ENCODE results near the gene RHOG. TPM values are rescaled to one million over a fixed set of nuclear protein-coding genes. Genes with fewer than 3 reads are reported as not detected.

RHOG gene
- 174 and 177 TPM in 2 replicates for total RNA-seq

DNA sequence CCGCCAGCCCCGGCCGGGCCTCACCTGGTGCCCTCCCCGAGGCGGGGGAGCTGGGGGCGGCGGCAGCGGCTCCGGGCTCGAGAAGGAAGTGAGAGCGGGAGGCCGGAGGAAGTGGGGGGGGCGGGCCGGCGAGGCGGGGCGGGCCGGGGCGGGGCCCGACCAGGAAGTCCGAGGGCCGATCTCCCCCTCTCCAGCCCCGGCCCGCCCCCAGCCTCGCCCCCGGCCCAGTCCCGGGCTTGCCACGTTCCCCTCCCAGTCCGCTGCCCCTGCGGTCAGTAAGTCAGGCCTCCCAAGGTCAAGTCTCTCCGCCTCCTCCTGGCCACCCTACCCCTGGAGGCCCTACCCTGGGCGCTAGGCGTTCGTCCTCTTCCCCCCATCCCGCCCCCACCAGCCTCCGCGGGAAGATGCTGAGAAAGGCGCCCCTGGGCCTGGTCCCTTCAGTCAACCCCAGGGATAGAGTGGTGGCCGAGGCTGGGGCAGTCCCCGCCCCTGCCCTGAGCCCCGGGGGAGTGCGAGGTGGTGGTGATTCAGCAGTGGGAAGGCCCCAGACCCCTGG lies at the start of gene RHOG:
Gene RHOG, minus strand, starts transcription at position 90 of the 556 bp plus-strand sequence. CDS start 12,821 bp downstream, outside the sequence.
- no peak for DNase-seq (ENCODE audit: low spot score)
- H3K27me3 Mint-ChIP-seq (ENCODE audit: low read depth): no peaks in the 10 kb centered on the region
- H3K4me1 Mint-ChIP-seq (ENCODE audit: low read depth): peaks cover 55% of the 10 kb centered on the region
- no peaks in the 10 kb centered on the region for H3K9me3 Mint-ChIP-seq
- intact Hi-C loops (cut with micrococcal nuclease): loop anchor here (1.0 to 2.0 kb wide), 4 partner anchors 13 to 253 kb away; partner anchors contain the start of genes NUP98 and RRM1
- H3K27ac Mint-ChIP-seq: peak within 1 kb of the TSS; percentile 88
- H3K4me3 Mint-ChIP-seq (ENCODE audit: low read depth): peak within 1 kb of the TSS; percentile 98
- peaks cover 35% of the 10 kb centered on the region for H3K36me3 Mint-ChIP-seq (ENCODE audit: low read depth)

DNA sequence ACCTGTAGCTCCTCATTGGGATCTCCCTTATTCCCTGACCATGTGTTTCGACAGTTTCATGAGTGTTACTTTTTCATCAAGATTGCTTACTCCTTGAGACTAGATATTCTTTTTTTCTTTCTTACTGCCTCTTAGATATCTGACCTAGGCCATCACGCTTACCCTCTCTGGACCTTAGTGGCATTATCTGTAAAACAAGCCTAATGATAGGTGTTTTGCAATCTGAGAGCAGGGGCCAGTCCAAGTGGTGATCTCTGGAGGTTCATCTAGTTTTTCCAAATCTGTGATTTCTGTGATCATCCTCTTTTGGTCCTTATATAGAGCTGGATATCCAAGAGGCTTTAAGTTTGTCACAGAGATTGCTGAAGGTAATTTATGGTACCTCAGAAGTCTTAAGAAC lies 49.3 kb upstream of the RHOG start:
- Mint-ChIP-seq H3K27ac (no peak overlapping the region), H3K27me3 (ENCODE audit: low read depth) (no peaks in the 10 kb centered on the region), H3K4me3 (ENCODE audit: low read depth) (no peak overlapping the region), H3K36me3 (ENCODE audit: low read depth) (peaks cover 29% of the 10 kb centered on the region), H3K9me3 (no peaks in the 10 kb centered on the region), H3K4me1 (ENCODE audit: low read depth) (peaks cover 40% of the 10 kb centered on the region)
- intact Hi-C loops (cut with micrococcal nuclease): no loop called here
- no peak for DNase-seq (ENCODE audit: low spot score)

DNA sequence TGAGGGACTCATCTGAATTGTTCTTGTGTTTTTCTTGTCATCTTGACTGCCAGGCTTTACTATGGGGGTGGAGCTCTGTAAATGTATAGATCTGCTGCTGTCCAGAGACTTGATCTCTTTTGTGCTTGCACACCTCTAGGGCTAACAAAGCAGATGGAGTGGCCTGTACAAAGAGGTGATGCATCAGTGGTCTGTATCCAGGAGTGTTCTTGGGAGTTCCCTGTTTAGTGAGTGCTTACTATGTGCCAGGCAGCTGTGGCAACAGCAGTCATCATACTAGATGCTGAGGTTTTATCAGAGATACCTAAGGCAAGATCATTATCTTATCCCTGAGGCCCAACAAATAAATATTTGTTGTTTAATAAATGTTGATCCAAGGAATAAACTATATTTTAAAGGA lies 48.1 kb upstream of the RHOG start:
- H3K36me3 Mint-ChIP-seq (ENCODE audit: low read depth): peaks cover 28% of the 10 kb centered on the region
- intact Hi-C loops (cut with micrococcal nuclease): no loop called here
- no peak overlapping the region for H3K4me3 Mint-ChIP-seq (ENCODE audit: low read depth)
- no peak overlapping the region for H3K27ac Mint-ChIP-seq
- H3K27me3 Mint-ChIP-seq (ENCODE audit: low read depth): no peaks in the 10 kb centered on the region
- DNase-seq (ENCODE audit: low spot score): no peak
- H3K4me1 Mint-ChIP-seq (ENCODE audit: low read depth): peaks cover 39% of the 10 kb centered on the region
- H3K9me3 Mint-ChIP-seq: no peaks in the 10 kb centered on the region

DNA sequence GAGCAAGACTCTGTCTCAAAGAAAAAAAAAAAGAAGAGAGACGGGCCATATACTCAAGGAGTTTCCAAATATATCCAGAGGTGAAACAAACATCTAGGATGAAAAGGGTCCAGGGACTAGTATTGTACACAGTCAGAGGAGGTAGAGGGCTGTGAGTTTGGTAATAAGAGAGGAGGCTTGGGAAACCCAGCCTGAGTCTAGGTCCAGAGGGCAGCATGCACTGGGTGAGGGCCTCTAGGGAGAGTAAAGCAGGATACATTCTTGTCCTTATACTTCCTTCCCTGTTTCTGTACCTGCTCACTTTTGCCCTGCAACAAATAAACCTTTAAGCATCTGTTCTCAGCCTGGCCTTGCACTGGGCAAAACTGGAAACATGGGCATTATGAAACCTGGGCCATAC lies 46.2 kb upstream of the RHOG start:
- Mint-ChIP-seq H3K4me3 (ENCODE audit: low read depth) (no peak overlapping the region), H3K27ac (no peak overlapping the region), H3K4me1 (ENCODE audit: low read depth) (peaks cover 32% of the 10 kb centered on the region), H3K36me3 (ENCODE audit: low read depth) (peaks cover 13% of the 10 kb centered on the region), H3K9me3 (no peaks in the 10 kb centered on the region), H3K27me3 (ENCODE audit: low read depth) (no peaks in the 10 kb centered on the region)
- intact Hi-C loops (cut with micrococcal nuclease): no loop called here
- DNase-seq (ENCODE audit: low spot score): no peak

DNA sequence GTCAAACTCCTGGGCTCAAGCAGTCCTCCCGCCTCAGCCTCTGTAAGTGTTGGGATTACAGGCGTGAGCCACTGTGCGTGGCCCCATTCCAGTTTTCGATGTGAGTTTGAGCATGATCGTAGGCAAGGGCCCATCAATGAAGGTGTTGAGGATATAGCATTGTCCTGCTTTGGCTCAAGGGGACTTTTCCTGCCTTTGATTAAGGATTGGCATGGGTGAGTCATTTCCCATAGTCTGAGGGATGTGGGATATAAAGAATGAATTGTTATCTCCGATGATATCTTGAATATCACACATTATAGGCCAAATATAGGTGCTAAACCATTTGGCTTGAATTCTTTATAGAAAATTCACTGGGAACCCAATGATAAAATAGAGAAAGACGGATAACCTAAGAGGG lies 45.1 kb upstream of the RHOG start:
- no peak overlapping the region for H3K27ac Mint-ChIP-seq
- H3K4me1 Mint-ChIP-seq (ENCODE audit: low read depth): peaks cover 31% of the 10 kb centered on the region
- H3K36me3 Mint-ChIP-seq (ENCODE audit: low read depth): peaks cover 11% of the 10 kb centered on the region
- no peaks in the 10 kb centered on the region for H3K9me3 Mint-ChIP-seq
- no peaks in the 10 kb centered on the region for H3K27me3 Mint-ChIP-seq (ENCODE audit: low read depth)
- DNase-seq (ENCODE audit: low spot score): no peak
- intact Hi-C loops (cut with micrococcal nuclease): no loop called here
- H3K4me3 Mint-ChIP-seq (ENCODE audit: low read depth): no peak overlapping the region

DNA sequence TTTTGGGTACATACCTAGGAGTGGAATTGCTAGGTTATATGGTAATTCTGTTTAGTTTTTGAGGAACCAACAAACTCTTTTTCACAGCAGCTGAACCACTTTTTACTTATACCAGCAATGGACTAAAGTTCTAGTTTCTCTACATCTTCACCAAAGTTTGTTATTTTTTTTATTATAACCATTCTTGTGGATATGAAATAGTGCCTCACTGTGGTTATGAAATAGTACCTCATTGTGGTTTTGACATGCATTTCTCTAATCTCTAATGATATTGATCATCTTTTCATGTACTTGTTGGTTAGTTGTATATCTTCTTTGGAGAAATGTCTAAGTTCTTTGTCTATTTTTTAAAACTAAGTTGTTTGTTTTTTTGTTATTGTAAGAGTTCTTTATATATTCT lies 41.9 kb upstream of the RHOG start:
- H3K4me1 Mint-ChIP-seq (ENCODE audit: low read depth): peaks cover 44% of the 10 kb centered on the region
- no peak overlapping the region for H3K4me3 Mint-ChIP-seq (ENCODE audit: low read depth)
- no peaks in the 10 kb centered on the region for H3K27me3 Mint-ChIP-seq (ENCODE audit: low read depth)
- intact Hi-C loops (cut with micrococcal nuclease): no loop called here
- H3K9me3 Mint-ChIP-seq: no peaks in the 10 kb centered on the region
- H3K27ac Mint-ChIP-seq: no peak overlapping the region
- DNase-seq (ENCODE audit: low spot score): no peak
- H3K36me3 Mint-ChIP-seq (ENCODE audit: low read depth): peaks cover 12% of the 10 kb centered on the region

DNA sequence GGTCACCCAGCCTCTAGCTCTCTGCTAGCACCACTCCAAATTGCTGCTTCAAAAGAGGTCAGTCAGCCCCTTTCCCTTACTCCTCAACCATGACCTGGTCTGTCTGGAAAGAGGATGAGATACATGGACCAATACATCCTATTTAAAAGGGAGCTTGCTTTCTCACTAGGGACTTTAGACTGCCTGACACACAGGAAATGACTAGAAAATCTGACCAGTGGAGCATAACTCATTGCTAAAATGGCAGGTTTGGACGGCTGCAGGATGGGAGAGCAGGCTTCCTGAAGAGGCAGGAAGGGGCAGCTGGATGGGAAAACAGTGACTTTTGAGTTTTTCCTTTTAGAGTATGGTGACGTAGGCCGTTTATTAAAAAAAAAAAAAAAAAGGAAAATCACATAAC lies 40.0 kb upstream of the RHOG start:
- peak overlapping the region; percentile 80 for H3K27ac Mint-ChIP-seq
- peaks cover 53% of the 10 kb centered on the region for H3K4me1 Mint-ChIP-seq (ENCODE audit: low read depth)
- H3K9me3 Mint-ChIP-seq: no peaks in the 10 kb centered on the region
- H3K4me3 Mint-ChIP-seq (ENCODE audit: low read depth): peak overlapping the region; percentile 3
- intact Hi-C loops (cut with micrococcal nuclease): no loop called here
- peaks cover 8% of the 10 kb centered on the region for H3K36me3 Mint-ChIP-seq (ENCODE audit: low read depth)
- H3K27me3 Mint-ChIP-seq (ENCODE audit: low read depth): no peaks in the 10 kb centered on the region
- DNase-seq (ENCODE audit: low spot score): no peak

DNA sequence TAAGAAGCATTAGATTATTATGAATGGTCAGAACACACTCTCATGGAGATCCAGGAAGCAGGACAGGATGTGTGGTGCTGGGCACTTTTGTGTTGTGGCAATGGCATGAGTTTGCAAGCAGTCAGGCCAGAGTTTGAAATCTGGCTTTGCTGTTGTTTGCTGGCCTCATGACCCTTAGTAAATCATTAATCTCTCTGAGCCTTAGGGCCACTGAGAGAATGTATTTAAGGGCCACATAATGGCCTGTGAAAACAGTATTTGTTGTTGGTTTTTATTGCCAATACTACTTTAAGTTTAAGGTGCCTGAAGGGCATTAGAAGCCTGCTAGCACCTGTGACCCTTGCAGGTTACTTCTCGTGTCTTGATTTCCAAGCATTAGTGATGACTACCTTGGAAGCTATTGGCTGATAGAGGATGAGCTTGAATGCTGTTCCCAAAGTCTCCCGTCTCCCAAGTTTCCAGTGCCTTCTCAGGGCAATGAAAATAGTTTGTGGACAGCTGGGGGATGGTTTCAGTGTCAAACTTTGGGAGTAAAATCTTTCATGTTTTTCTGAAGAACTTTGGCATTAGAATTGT lies 39.3 kb upstream of the RHOG start:
- Mint-ChIP-seq H3K36me3 (ENCODE audit: low read depth) (peaks cover 8% of the 10 kb centered on the region), H3K27me3 (ENCODE audit: low read depth) (no peaks in the 10 kb centered on the region), H3K4me3 (ENCODE audit: low read depth) (no peak overlapping the region), H3K4me1 (ENCODE audit: low read depth) (peaks cover 55% of the 10 kb centered on the region), H3K9me3 (no peaks in the 10 kb centered on the region), H3K27ac (peak overlapping the region; percentile 80)
- no peak for DNase-seq (ENCODE audit: low spot score)
- intact Hi-C loops (cut with micrococcal nuclease): loop anchor here (1.0 kb wide), 1 partner anchor 19 kb away; no protein-coding TSS in a partner anchor

DNA sequence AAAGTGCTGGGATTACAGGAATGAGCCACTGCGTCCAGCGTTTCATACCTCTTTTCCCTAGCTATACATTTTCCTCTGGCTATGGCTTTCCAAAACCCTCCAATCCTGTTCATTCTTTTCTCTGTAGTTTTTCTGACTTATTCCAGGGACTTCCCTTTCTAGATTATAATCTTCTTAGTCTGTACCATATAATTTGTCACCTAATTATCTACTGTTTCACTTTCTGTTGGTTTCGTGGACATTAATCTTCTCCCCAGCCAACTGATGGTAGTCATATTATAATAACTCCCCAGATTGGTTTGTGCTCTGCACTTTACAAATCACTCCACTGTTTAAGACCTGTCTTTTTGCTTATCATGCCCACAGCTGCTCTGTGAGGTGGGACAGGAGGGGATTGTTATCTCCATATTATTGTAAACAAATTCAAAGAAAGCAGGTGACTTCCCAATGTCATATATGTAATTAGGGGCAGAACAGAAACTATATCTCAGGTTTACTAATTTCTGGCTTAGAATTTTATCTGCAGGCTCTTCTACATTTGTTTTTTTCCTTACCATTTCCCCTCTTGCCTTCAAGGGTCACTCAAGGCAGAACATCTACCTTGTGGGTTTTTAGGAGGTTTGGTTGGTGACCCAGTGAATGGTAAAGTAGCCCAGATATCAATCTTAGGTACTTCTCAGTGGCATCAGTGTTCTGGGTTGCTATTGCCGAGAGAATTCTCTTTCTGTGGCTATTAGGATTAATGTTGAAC lies 38.6 kb upstream of the RHOG start:
- intact Hi-C loops (cut with micrococcal nuclease): loop anchor here (1.0 kb wide), 1 partner anchor 18 kb away; no protein-coding TSS in a partner anchor
- Mint-ChIP-seq H3K36me3 (ENCODE audit: low read depth) (peaks cover 10% of the 10 kb centered on the region), H3K4me3 (ENCODE audit: low read depth) (peak overlapping the region; percentile 6), H3K4me1 (ENCODE audit: low read depth) (peaks cover 59% of the 10 kb centered on the region), H3K27ac (peak overlapping the region; percentile 74), H3K9me3 (no peaks in the 10 kb centered on the region), H3K27me3 (ENCODE audit: low read depth) (no peaks in the 10 kb centered on the region)
- DNase-seq (ENCODE audit: low spot score): no peak

DNA sequence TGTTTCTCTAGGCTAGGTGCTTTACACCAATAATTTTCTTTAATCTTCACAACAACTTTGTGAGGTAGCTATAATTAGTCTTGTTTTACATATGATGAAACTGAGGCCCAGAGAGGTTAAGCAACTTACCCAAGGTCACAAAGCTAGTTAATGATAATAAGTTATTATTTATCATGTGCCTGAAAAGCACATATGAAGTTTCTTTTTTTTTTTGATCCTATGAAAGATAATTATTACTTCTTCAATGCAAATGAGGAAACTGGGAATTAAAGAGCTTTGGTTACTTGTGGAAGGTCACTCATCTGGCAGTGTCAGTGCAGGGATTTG lies 37.5 kb upstream of the RHOG start:
- no peak for DNase-seq (ENCODE audit: low spot score)
- intact Hi-C loops (cut with micrococcal nuclease): no loop called here
- Mint-ChIP-seq H3K4me1 (ENCODE audit: low read depth) (peaks cover 55% of the 10 kb centered on the region), H3K36me3 (ENCODE audit: low read depth) (peaks cover 6% of the 10 kb centered on the region), H3K27ac (no peak overlapping the region), H3K9me3 (no peaks in the 10 kb centered on the region), H3K4me3 (ENCODE audit: low read depth) (no peak overlapping the region), H3K27me3 (ENCODE audit: low read depth) (no peaks in the 10 kb centered on the region)

DNA sequence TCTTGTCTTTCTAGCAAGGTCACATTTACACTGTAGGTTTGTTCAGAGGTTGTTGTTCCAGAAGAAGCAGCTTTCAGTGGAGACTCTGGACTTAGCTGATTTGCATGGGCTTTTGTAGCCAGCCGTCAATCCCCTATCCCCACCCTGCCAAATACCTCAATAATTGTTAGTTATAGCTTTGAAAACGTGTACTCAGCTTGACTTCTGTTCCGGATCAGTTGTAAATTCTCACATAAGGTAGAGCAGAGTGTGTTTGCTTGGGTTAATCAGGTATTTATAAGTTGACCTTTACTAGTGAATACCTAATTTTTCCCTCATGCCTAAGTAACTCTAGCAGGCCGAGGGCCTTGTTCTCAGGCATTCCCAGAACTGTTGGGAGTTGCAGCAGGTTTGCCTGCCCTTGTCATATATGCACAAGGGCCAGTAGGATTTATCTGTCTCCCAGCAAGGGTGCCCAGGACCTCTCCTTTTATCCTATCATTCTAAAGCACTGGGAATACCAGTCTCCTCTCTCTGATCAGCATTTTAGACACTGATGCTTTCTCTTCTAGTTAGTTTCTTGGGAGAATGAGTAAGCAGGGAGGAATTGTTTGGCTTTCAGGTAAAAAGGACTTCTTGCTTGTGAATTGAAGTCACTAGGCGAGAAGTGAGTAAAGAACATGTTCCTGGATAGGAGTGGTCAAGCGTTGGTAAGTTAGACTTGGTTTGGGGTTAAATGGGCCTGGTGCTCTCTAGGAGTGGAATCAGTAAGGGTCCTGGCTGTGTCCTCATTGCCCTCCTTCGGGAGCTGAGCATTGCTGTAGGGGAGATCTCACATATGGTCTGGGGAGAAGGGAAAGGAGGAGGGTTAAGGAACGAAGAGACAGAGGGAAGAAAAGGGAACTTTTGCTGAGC lies 36.9 kb upstream of the RHOG start:
- intact Hi-C loops (cut with micrococcal nuclease): no loop called here
- Mint-ChIP-seq H3K27ac (peak overlapping the region; percentile 47), H3K36me3 (ENCODE audit: low read depth) (peaks cover 9% of the 10 kb centered on the region), H3K4me1 (ENCODE audit: low read depth) (peaks cover 52% of the 10 kb centered on the region), H3K27me3 (ENCODE audit: low read depth) (no peaks in the 10 kb centered on the region), H3K9me3 (no peaks in the 10 kb centered on the region), H3K4me3 (ENCODE audit: low read depth) (no peak overlapping the region)
- DNase-seq (ENCODE audit: low spot score): no peak

DNA sequence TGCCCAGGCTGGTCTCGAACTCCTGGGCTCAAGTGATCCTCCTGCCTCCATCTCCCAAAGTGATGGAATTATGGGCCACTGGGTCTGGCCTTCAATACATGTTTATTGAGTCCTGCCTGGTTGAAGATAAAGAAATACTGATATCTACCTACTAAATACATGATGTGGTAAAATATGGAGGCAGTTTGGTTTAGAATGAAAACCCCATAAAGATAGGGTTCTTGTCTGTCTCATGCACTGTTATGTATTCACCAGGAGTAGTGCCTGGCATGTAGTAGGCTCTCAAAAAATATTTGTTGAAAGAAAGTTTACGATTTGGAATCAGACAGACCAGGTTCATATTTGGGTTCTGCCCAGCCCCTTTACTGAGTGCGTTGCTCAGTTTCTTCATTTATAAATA lies 35.9 kb upstream of the RHOG start:
- H3K4me1 Mint-ChIP-seq (ENCODE audit: low read depth): peaks cover 56% of the 10 kb centered on the region
- intact Hi-C loops (cut with micrococcal nuclease): no loop called here
- no peaks in the 10 kb centered on the region for H3K9me3 Mint-ChIP-seq
- no peaks in the 10 kb centered on the region for H3K27me3 Mint-ChIP-seq (ENCODE audit: low read depth)
- peaks cover 10% of the 10 kb centered on the region for H3K36me3 Mint-ChIP-seq (ENCODE audit: low read depth)
- H3K4me3 Mint-ChIP-seq (ENCODE audit: low read depth): no peak overlapping the region
- no peak overlapping the region for H3K27ac Mint-ChIP-seq
- no peak for DNase-seq (ENCODE audit: low spot score)
